MV-4-11 (cell line): Measurements from ENCODE around the gene TMEM212.

ENCODE experiments used
- DNase-seq: peaks from one replicate; lab custom pipeline; 2025; lab: John Stamatoyannopoulos, UW

The TMEM212 gene

DNA sequence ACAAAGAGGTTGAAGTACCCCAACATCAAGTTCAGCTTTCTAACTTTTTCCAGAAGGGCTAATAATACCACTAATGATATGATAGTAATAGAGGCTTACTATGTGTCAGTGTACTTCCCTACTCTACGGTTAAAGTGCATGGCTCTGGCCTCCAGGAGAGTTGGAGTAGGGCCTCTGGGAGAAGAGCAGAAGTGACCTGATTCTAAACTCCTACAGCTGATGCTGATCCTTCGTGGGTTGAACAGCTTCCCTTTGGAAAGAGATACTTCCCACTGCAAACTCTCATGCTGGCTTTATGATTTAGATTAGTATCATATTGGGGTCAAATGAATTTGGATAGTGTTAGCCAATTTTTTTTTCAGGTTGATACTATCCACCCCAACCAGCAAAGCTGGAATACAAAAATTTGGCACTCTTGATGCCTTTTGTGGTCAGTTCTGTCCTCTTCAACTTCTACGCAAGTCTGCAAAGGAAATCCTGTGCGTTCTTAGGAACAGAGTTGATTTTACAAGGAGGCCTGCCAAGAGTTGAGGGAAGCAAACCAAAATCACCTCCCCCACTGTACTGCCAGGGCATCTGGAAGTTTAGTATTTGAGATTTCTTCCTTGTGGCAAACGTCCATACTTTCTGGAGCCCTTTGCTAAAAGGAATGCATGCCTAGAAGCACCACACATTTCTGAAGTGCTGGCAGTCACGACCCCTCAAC, 17.8 kb downstream of the TMEM212 start:
- DNase-seq: peak; percentile 36

- DNase-seq: no peak
Observed at GRCh38 chr3:171862392-171862791, 19.2 kb downstream of the TMEM212 start.

DNA sequence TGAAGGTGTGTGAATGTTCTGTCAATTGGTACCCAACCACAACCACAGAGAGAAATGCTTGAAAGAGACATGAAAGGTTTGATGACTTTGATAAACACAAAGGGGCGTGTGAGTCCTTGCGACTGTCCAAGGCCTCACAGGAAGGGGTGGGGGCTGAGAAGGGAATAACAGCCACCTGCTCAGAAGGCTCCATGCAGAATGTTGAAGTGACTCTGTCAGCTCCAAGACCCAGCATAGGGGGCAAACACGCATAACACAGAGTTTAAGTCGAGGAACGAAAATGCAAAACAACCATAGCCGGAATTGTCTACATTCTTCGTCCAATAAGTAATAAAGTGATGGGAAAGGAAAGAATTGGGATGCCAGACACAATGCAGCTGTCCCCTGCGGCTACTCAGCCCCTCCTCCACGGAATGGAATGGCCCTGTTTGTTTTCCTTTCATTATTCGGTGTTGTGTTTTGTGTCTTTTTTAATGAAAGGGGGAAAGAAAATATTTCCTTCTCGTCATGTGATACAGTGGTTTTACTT, 19.9 kb downstream of the TMEM212 start:
- no peak for DNase-seq

GRCh38 chr3:171863920-171864319, 20.8 kb downstream of the TMEM212 start:
- DNase-seq: no peak

DNA sequence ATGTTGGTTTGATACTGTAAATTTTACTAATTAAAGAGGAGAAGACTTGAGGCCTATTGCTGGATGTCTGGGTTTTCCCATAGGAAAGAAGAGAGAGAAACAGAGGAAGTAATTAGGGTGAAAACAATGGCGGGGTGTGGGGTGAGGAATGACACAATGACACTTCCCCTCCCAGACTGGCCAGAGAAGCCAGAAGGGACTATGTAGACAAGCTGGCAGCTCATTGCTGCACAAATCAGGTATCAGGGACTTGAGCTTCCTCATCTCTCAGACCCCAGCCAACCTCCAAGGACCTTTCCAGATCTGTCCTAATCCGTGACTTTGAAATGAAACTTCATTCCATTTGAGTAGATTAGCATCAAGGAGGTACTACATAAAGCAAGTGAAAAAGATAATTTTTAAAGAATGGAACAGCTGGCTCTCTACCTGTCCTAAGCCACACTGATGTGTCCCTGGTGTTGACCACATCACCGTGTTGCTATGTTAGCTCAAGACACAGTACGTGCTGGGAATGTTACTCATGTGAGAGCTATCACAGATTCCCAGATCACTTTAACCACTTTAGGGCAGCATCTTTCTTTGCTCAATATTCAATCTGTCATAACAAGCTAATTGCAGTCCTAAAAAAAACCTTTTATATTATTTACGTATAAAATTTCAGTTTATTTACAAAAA, 22.2 kb downstream of the TMEM212 start:
- peak; percentile 26 for DNase-seq

- DNase-seq: peak; percentile 68
Observed at GRCh38 chr3:171867981-171868380, 24.8 kb downstream of the TMEM212 start.

- DNase-seq: no peak
Observed at GRCh38 chr3:171871392-171872274, 28.5 kb downstream of the TMEM212 start.

DNA sequence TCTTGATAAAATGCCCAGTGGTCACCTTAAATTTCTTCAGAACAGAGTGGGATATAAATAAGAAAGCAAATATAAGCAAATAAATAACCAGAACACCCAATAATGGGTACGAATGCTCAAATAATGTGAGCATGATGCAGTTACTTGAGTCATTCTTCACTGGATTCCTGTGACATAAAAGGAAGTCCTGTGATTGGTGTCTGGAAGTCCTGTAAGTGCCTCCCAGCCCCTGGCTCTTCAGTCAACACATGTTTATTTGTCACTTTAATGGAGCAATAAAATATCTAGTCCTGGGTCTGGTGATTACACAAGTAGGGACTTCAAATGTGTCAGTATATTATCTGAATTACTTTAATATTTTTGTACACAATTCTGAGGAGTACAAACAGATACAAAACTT, 30.4 kb downstream of the TMEM212 start:
- no peak for DNase-seq

DNA sequence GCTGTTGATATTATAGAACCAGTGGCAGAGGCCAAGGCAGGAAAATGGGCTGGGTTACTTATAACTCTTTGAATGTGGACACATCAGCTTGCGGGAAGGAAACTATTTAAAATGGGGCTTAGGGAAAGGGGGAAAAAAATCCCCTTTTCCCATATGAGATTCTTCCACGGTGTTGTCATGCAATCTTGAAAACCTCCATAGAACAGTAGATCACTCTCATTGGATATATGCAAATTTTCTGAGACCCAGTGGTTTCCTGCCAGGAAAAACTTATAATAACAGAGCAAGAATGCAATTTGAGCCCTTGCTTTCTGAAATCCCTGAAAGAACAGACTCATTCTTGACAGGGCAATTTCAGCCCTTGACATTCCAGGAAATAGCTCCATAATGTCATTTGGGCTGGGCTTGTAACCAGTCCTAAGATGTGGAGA, 31.1 kb downstream of the TMEM212 start:
- DNase-seq: no peak

- no peak for DNase-seq
Observed at GRCh38 chr3:171874879-171875278, 31.7 kb downstream of the TMEM212 start.

DNA sequence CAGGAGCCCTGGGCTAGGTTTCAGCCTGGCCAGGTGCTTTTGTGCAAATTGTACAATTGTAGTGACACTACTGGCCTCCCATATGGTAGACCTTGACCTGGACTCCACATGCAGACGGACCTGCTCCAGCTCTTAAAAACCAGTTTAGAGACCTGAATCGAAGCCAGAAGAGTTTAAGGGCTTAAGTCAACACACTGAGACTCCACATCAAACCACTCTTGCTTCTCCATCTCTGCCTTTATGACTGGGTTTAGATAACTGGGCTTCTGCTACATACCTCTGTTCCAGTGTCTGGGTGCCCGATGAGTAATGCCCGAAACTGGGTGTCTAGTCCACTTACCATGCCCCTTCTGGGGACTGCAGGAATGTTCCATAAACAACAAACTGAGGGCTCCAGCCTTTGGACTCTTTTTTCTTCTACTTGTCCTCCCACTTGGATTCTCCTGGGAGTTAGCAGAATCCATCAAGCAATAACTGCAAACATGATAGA, 32.8 kb downstream of the TMEM212 start:
- no peak for DNase-seq

DNA sequence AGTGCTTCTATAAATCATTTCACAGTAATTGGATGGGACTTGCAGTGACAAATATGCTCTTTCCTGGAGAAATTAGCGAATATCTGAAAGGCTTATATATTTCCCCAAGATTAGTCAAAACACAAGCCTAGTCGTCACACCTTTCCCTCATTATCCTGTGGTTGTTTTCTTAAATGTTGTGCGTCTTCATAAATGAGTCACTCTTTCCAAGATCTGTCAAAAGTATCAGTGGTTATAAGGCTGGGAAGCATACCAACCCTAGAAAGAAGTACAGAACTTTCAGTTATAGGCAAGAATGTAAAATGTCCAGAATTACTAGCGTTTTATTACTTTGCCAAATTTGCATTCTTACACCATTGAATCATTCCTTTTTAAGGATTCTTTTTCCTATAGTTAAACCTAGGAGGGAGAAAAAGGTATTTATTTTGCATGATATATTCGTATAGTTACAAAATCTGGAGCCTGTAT, 33.6 kb downstream of the TMEM212 start:
- DNase-seq: peak; percentile 48

GRCh38 chr3:171878461-171879225, 35.5 kb downstream of the TMEM212 start:
- no peak for DNase-seq

GRCh38 chr3:171879472-171879871, 36.3 kb downstream of the TMEM212 start:
- DNase-seq: no peak

GRCh38 chr3:171880101-171880870, 37.1 kb downstream of the TMEM212 start:
- no peak for DNase-seq

DNA sequence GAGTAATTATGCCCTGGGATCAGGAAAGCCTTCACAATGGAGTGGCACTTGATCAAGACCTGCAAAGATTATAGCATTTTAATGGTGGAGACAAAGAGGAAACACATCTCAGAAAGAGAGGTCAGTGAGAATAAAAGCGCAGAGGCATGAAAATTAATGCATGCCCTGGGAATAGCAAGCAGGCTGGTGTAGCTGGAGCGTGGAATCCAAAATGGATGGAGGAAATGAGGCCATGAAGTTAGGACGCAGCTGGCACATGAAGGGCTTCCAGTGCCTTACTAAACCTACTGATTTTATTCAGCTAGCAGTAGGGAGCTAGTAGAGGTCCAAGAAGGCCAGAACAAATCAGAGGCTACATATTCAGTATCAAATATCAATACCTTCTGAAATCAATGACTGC, 38.1 kb downstream of the TMEM212 start:
- DNase-seq: no peak

DNA sequence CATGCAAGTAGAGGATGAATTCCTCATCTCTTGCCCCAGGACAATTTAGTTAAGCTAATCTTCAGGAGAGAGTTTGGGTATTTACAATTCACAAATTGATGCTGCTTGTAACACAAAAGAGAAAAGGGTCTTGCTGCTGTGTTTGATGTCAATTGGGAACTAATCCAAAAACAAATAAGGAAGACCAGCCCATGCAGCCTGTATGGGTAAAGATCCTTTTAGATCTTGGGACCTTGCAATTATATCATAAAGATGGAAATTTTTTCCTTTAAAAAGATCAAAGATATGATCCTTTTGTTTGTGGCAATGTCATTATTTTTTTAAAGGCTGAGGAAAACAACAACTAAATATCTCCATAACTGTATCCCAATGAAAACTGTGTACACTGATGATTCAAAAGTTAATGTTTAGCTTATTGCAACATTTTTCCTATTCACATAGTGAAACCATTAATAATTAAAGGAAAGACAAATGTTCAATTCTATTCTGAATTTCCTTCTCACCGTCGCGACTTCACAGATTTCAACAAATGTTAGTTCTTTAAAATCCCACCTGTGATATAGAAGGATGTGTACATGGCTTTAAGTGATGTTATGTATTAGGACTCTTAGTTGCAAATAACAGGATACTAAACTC, 40.2 kb downstream of the TMEM212 start:
- no peak for DNase-seq

- DNase-seq: no peak
Observed at GRCh38 chr3:171883893-171884279, 40.7 kb downstream of the TMEM212 start.

DNA sequence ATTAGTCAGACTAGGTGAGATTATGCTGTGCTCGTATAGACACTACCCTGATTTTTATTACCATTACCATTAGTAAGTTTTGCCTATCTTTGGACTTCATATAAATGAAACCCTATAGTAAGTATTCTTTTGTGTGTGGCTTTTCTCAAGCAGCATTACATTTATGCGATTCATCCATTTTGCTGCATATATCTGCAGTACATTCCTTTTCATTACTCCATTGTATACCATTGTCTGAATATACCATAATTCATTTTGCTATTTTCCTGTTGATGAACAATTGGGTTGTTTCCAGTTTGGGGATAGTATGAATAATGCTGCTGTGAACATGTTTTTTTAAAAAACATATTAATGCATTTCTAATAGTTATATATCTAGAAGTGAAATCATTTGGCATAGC, 45.3 kb downstream of the TMEM212 start:
- no peak for DNase-seq

DNA sequence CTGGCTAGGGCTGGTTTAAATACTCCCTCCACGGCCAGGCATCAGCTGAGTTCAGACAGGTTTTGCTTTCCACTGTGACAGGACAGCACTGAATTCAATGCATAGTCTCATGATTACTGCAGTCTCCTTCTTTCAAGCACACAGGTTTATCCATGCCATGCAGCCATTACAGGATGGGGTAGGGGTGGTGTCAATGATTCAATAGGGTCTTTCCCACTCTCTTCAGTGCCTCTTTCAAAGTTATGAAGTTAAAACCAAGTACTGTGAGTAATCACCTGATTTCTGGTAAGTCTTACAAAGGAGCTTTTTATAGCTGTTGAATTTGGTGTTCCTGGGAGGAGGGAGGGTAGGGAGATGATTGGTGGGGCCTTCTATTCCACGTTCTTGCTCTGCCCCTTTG, 47.2 kb downstream of the TMEM212 start:
- DNase-seq: no peak
